Superior temporal gyrus (tissue), 1 donor: ENCODE results near the gene FARP1.
"Not testable (repeated sequence)": the region's sequence is repeated elsewhere in the genome, so short reads cannot be mapped to it uniquely, and the experiment has no call there.

Experiments
- DNase-seq: peaks from one replicate; pipeline ENCODE4 v3.0.0-alpha.2; 2016; ENCODE audit errors: extremely low spot score

The FARP1 gene

GRCh38 chr13:98262292-98262691 is 119.4 kb downstream of the FARP1 start:
- no peak for DNase-seq

- no peak for DNase-seq
These were observed 120.9 kb downstream of the FARP1 start for GRCh38 chr13:98263841-98264240.

GRCh38 chr13:98264877-98265276 is 122.0 kb downstream of the FARP1 start:
- DNase-seq: no peak

- no peak for DNase-seq
These were observed 123.0 kb downstream of the FARP1 start for GRCh38 chr13:98265692-98266551.

- DNase-seq: no peak
These were observed 124.4 kb downstream of the FARP1 start for GRCh38 chr13:98267080-98267912.

- DNase-seq: no peak
These were observed 126.5 kb downstream of the FARP1 start for GRCh38 chr13:98269386-98269785.

- no peak for DNase-seq
These were observed 127.9 kb downstream of the FARP1 start for GRCh38 chr13:98270819-98271218.

GRCh38 chr13:98271646-98272045 is 128.8 kb downstream of the FARP1 start:
- not testable (repeated sequence) for DNase-seq

GRCh38 chr13:98272549-98272948 is 129.7 kb downstream of the FARP1 start:
- no peak for DNase-seq

GRCh38 chr13:98273067-98273823 is 130.4 kb downstream of the FARP1 start:
- DNase-seq: no peak

- no peak for DNase-seq
These were observed 131.2 kb downstream of the FARP1 start for GRCh38 chr13:98273824-98274742.

GRCh38 chr13:98274921-98275487 is 132.1 kb downstream of the FARP1 start:
- no peak for DNase-seq

- no peak for DNase-seq
These were observed 132.8 kb downstream of the FARP1 start for GRCh38 chr13:98275681-98276171.

- DNase-seq: no peak
These were observed 133.6 kb downstream of the FARP1 start for GRCh38 chr13:98276486-98276885.

GRCh38 chr13:98278068-98278724 is 135.3 kb downstream of the FARP1 start:
- DNase-seq: no peak

GRCh38 chr13:98279473-98280175 is 136.7 kb downstream of the FARP1 start:
- DNase-seq: no peak

- DNase-seq: no peak
These were observed 137.2 kb downstream of the FARP1 start for GRCh38 chr13:98280176-98280510.

GRCh38 chr13:98284679-98285078 is 141.8 kb downstream of the FARP1 start:
- no peak for DNase-seq

GRCh38 chr13:98285317-98285716 is 142.4 kb downstream of the FARP1 start:
- DNase-seq: no peak
